DOHH2 (cell line): ENCODE data around the gene CPAMD8.

ENCODE experiments used
- H3F3A ChIP-seq: fragments of 200-600 bp; sonication (generic), shearing (Covaris generic); 2 replicates; pipeline ENCODE4 v1.6.0; 2016; ENCODE audit warnings: antibody characterized with exemption, mild to moderate bottlenecking; ENCODE audit not compliant: control insufficient read depth, insufficient read depth
- H3K27ac ChIP-seq: fragments of 200-600 bp; sonication (generic); 2 replicates; pipeline ENCODE4 v1.5.1; 2014; ENCODE audit warnings: low read depth, mild to moderate bottlenecking, low read length, moderate library complexity
- H3K27me3 ChIP-seq: fragments of 200-600 bp; sonication (generic); 2 replicates; pipeline ENCODE4 v1.6.1; 2014; ENCODE audit warnings: mild to moderate bottlenecking, low read length, mixed read lengths; ENCODE audit not compliant: control insufficient read depth
- H3K36me3 ChIP-seq: fragments of 200-600 bp; sonication (generic); 2 replicates; pipeline ENCODE4 v1.6.1; 2014; ENCODE audit warnings: mild to moderate bottlenecking, low read length, moderate library complexity, mixed read lengths; ENCODE audit not compliant: control insufficient read depth
- H3K4me1 ChIP-seq: fragments of 200-600 bp; sonication (generic); 2 replicates; pipeline ENCODE4 v1.6.1; 2014; ENCODE audit warnings: mild to moderate bottlenecking, low read length, mixed read lengths; ENCODE audit not compliant: control insufficient read depth
- H3K4me2 ChIP-seq: fragments of 200-600 bp; sonication (generic); 2 replicates; pipeline ENCODE4 v1.6.0; 2014; ENCODE audit warnings: mild to moderate bottlenecking, low read length, moderate library complexity
- H3K4me3 ChIP-seq: fragments of 200-600 bp; sonication (generic); 2 replicates; pipeline ENCODE4 v1.5.1; 2014; ENCODE audit warnings: mild to moderate bottlenecking, low read length, mixed read lengths
- H3K79me2 ChIP-seq: fragments of 200-600 bp; sonication (generic); 2 replicates; pipeline ENCODE4 v1.6.1; 2014; ENCODE audit warnings: mild to moderate bottlenecking, low read length, mixed read lengths; ENCODE audit not compliant: control insufficient read depth
- H3K9me2 ChIP-seq: fragments of 200-600 bp; sonication (generic); replicated peaks from 2 replicates; pipeline ENCODE4 v1.6.1; 2014; ENCODE audit warnings: mild to moderate bottlenecking, low read length, mixed read lengths; ENCODE audit not compliant: control insufficient read depth
- H3K9me3 ChIP-seq: fragments of 200-600 bp; sonication (generic); 2 replicates; pipeline ENCODE4 v1.6.1; 2014; ENCODE audit warnings: antibody characterized with exemption, low read length, mixed read lengths; ENCODE audit not compliant: control insufficient read depth, insufficient read depth
- H4K20me1 ChIP-seq: fragments of 200-600 bp; sonication (generic); 2 replicates; pipeline ENCODE4 v1.6.0; 2014; ENCODE audit warnings: low read depth, mild to moderate bottlenecking, antibody characterized with exemption, low read length, moderate library complexity; ENCODE audit not compliant: control insufficient read depth, insufficient read depth
- EZH2phosphoT487 ChIP-seq: fragments of 200-600 bp; sonication (generic); IDR thresholded peaks from 2 replicates; pipeline ENCODE4 v1.6.1; 2017; ENCODE audit warnings: borderline replicate concordance, mild to moderate bottlenecking, antibody characterized with exemption, low read length, moderate library complexity, mixed read lengths
- TF ChIP-seq, protein P1 (sequence below): fragments of 200-600 bp; sonication (generic); IDR thresholded peaks from one replicate; pipeline ENCODE4 v1.5.1; 2014; ENCODE audit warnings: antibody characterized with exemption, mild to moderate bottlenecking, low read depth, low read length; ENCODE audit not compliant: poor library complexity, severe bottlenecking

CPAMD8 gene

DNA sequence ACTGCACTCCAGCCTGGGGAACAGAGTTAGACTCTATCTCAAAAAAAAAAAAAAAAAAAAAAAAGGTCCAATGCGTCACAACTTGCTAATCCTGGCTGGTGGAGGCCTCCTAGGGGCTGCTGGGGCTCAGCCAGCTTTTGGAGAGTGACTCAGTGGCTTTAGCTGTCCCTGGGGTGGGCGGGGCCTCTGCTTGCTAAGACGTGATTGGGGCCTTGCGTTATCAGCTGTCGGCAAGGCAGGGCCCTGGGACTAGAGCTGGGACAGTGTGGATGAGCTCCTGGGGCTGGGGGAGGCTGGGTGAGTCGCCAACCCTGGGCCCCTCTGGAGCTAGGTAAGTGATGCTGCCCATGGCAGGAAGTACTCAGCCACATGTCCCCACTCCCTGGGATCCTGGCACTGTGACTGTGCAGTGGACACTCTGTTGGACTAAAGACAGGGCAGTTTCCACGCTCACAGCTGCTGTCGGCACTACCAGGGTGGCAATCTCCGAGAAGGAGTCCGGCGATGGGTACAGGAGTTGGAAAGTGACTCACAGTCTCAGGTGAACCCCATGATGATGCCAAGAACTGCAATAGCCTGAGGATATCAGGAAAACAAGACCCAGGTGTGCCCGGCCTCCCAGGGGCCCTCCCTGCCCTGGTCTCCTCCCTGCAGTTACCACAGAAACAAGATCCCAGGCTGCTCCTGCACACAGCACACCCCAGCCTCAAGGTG lies 105.6 kb downstream of the CPAMD8 start:
- H3K9me3 ChIP-seq: peaks cover 9% of the 10 kb centered on the region; the same call in 1 of the 2 replicates
- peaks cover 6% of the 10 kb centered on the region; the same call in 1 of the 2 replicates for H3K4me1 ChIP-seq
- no peaks in the 10 kb centered on the region for H3K9me2 ChIP-seq
- H3K4me3 ChIP-seq: no peak overlapping the region
- H3K27ac ChIP-seq: no peak overlapping the region
- H3K4me2 ChIP-seq: no peak overlapping the region
- TF ChIP-seq, protein P1, sequence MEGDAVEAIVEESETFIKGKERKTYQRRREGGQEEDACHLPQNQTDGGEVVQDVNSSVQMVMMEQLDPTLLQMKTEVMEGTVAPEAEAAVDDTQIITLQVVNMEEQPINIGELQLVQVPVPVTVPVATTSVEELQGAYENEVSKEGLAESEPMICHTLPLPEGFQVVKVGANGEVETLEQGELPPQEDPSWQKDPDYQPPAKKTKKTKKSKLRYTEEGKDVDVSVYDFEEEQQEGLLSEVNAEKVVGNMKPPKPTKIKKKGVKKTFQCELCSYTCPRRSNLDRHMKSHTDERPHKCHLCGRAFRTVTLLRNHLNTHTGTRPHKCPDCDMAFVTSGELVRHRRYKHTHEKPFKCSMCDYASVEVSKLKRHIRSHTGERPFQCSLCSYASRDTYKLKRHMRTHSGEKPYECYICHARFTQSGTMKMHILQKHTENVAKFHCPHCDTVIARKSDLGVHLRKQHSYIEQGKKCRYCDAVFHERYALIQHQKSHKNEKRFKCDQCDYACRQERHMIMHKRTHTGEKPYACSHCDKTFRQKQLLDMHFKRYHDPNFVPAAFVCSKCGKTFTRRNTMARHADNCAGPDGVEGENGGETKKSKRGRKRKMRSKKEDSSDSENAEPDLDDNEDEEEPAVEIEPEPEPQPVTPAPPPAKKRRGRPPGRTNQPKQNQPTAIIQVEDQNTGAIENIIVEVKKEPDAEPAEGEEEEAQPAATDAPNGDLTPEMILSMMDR: no peak
- TF ChIP-seq EZH2phosphoT487: no peak
- no peaks in the 10 kb centered on the region for H3K27me3 ChIP-seq
- H4K20me1 ChIP-seq: no peaks in the 10 kb centered on the region
- H3F3A ChIP-seq: no peaks in the 10 kb centered on the region
- no peaks in the 10 kb centered on the region for H3K36me3 ChIP-seq
- H3K79me2 ChIP-seq: no peaks in the 10 kb centered on the region

- no peak for TF ChIP-seq EZH2phosphoT487
- TF ChIP-seq, protein P1: no peak
- Histone ChIP-seq H3K4me1 (peaks cover 6% of the 10 kb centered on the region; the same call in 1 of the 2 replicates), H3K4me2 (no peak overlapping the region), H4K20me1 (no peaks in the 10 kb centered on the region), H3K27me3 (peaks cover 8% of the 10 kb centered on the region), H3K36me3 (no peaks in the 10 kb centered on the region), H3K9me2 (no peaks in the 10 kb centered on the region), H3K9me3 (peaks cover 5% of the 10 kb centered on the region; the same call in 1 of the 2 replicates), H3K4me3 (no peak overlapping the region), H3K27ac (no peak overlapping the region), H3F3A (no peaks in the 10 kb centered on the region), H3K79me2 (no peaks in the 10 kb centered on the region)
Observed at GRCh38 chr19:16919496-16919895, 107.1 kb downstream of the CPAMD8 start.

DNA sequence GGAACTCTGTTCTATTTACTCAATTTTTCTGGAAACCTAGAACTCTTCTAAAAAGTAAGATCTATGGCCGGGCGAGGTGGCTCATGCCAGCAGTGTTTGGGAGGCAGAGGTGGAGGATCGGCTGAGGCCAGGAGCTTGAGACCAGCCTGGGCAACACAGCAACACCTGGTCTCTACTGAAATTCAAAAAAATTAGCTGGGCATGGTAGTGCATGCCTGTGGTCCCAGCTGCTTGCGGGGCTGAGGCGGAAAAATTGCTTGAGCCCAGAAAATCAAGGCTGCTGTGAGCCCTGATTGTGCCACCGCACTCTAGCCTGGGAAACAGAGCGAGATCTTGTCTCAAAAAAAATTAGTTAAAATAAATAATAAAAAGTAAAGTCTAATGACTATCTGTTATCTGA lies 109.2 kb downstream of the CPAMD8 start:
- Histone ChIP-seq H3F3A (no peaks in the 10 kb centered on the region), H4K20me1 (no peaks in the 10 kb centered on the region), H3K9me2 (no peaks in the 10 kb centered on the region), H3K27me3 (peaks cover 11% of the 10 kb centered on the region), H3K79me2 (no peaks in the 10 kb centered on the region), H3K4me3 (no peak overlapping the region), H3K9me3 (peaks cover 21% of the 10 kb centered on the region), H3K4me1 (peaks cover 3% of the 10 kb centered on the region; the same call in 1 of the 2 replicates), H3K36me3 (no peaks in the 10 kb centered on the region), H3K27ac (no peak overlapping the region), H3K4me2 (no peak overlapping the region)
- TF ChIP-seq, protein P1: no peak
- TF ChIP-seq EZH2phosphoT487: no peak
